Myometrial cell (primary cell): Measurements from ENCODE around the gene PPP2R2C. TPM values are rescaled to one million over a fixed set of nuclear protein-coding genes. Genes with fewer than 3 reads are reported as not detected.

Experiments
- total RNA-seq: library from RNA; depleted of rRNA; stranded (reverse); fragments of >200 nt; gene quantifications from 2 replicates; pipeline ENCODE4 v1.2.3, GENCODE V29; 2015

PPP2R2C gene
- total RNA-seq, result not detected in 2 replicates

GRCh38 chr4:6472387-6473263 is at the start of gene PPP2R2C:
Gene PPP2R2C (minus strand): TSS chr4:6472614. CDS start chr4:6472229, 385 bp downstream.

Other genes starting within 250 kb of the PPP2R2C start
- 31.9 and 41.2 TPM in 2 replicates for gene WFS1, start 202.8 kb downstream of the PPP2R2C start, total RNA-seq
- gene MAN2B2, start 102.6 kb upstream of the PPP2R2C start, total RNA-seq, result 22.5 and 23.6 TPM in 2 replicates
- 273 and 321 TPM in 2 replicates for gene MRFAP1, start 168.1 kb upstream of the PPP2R2C start, total RNA-seq
- not detected in 2 replicates for gene S100P, start 221.3 kb upstream of the PPP2R2C start, total RNA-seq
- gene MRFAP1L1, start 237.3 kb upstream of the PPP2R2C start, total RNA-seq, result 42.2 and 47.6 TPM in 2 replicates
- 24.2 and 25.5 TPM in 2 replicates for gene BLOC1S4, start 243.6 kb upstream of the PPP2R2C start, total RNA-seq